ENCODE data around the gene C5orf47. TPM values are rescaled to one million over a fixed set of nuclear protein-coding genes. Genes with fewer than 3 reads are reported as not detected.

Gene C5orf47
- total and polyA plus RNA-seq, 10 of the 15 experiments (the other 5 are each of a cell fraction or from before 2014, with no cell fraction given), result 0.04 TPM; not detected in 9

DNA sequence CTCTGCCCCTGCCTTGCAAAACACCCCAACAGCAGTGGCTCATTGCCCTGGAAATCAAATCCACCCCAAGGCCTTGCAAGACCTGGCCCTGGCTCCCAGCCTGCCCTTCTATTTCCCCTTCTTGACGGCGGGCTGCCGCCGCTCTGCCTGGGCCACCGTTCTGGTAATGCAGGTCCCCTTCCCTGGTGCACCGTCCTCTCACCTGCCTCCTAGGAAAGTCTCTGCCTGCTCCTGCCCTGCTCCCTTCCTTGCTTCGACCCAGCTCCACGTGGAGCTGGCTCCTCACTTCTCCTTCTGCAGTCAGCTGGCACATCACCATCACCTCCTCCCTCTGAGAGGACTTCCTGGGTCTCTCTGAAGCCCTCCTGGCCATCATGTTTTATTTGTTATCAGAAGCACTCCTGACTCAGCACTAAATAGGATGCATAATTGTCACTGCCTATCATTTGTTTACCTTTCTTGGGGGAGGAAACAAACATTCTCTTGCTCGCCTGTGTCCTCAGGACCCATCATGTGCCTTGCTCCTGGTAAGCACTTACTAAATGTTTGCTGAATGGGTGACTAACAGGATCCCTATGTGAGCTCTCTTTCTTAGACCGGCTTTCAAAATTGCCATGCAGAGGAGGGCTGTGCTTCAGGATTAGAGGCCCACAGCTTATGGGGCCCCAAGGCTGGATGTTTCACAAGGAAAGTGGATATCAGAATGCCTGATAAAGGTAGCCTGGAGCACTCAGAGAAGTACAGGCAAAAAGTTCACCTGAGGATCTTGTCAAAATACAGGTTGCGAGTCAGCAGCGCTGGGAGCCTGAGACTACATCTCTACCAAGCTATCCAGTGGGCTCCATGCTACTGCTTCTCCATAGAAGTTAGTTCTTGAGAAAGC, 19.6 kb upstream of the C5orf47 start (continued):
- TF ChIP-seq, protein P1, sequence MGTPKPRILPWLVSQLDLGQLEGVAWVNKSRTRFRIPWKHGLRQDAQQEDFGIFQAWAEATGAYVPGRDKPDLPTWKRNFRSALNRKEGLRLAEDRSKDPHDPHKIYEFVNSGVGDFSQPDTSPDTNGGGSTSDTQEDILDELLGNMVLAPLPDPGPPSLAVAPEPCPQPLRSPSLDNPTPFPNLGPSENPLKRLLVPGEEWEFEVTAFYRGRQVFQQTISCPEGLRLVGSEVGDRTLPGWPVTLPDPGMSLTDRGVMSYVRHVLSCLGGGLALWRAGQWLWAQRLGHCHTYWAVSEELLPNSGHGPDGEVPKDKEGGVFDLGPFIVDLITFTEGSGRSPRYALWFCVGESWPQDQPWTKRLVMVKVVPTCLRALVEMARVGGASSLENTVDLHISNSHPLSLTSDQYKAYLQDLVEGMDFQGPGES (IDR thresholded peaks at IDR 0.05), result no peak
- TF ChIP-seq, protein P2, sequence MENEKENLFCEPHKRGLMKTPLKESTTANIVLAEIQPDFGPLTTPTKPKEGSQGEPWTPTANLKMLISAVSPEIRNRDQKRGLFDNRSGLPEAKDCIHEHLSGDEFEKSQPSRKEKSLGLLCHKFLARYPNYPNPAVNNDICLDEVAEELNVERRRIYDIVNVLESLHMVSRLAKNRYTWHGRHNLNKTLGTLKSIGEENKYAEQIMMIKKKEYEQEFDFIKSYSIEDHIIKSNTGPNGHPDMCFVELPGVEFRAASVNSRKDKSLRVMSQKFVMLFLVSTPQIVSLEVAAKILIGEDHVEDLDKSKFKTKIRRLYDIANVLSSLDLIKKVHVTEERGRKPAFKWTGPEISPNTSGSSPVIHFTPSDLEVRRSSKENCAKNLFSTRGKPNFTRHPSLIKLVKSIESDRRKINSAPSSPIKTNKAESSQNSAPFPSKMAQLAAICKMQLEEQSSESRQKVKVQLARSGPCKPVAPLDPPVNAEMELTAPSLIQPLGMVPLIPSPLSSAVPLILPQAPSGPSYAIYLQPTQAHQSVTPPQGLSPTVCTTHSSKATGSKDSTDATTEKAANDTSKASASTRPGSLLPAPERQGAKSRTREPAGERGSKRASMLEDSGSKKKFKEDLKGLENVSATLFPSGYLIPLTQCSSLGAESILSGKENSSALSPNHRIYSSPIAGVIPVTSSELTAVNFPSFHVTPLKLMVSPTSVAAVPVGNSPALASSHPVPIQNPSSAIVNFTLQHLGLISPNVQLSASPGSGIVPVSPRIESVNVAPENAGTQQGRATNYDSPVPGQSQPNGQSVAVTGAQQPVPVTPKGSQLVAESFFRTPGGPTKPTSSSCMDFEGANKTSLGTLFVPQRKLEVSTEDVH (IDR thresholded peaks at IDR 0.05; ENCODE audit: low read depth, partially characterized antibody), result no peak
- TF ChIP-seq SRF (IDR thresholded peaks at IDR 0.05; ENCODE audit: low read depth in 2 of 2, low read length in 2 of 2) (no peak), DPF2 (IDR thresholded peaks at IDR 0.05) (no peak)

DNA sequence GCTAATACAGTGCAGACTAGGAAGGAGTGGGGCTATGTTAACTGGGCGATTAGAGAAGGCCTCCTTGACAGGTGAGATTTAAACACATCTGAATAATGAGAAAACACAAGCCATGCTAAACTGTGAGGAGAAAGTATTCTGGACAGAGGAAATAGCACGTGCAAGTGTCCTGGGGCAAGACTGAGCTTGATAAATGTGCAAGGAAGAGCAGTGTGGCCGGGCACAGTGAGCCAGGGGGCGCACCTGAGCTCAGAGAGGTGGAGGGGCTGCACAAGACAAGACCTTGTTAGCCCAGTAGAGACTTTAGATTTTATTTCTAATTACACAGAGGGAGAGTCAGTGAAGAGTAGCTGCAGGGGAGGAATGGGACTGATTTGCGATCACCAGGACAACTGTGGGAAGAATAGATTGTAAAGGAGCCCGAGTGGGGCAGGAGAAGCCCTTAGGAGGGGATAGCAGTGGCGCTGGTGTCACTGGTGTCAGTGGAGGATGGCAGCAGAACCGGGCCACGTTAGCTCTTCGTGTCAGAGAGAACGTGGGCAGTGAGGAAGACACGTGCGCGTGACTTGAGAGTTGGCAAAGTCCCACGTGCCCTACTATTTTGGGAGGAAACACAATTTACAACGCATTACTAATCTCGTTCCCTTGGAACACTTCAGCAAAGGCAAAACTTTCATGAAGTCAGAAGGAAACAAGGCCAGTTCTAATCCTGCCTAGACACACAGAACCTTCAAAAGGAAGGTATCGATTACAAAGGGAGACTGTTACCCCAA, 17.9 kb upstream of the C5orf47 start:
- FAIRE-seq (no peak), DNase-seq (ENCODE audit: low read depth, low spot score) (no peak), ATAC-seq (no peak)
- POLR2A ChIA-PET, result no interaction called here
- Histone ChIP-seq H3K9me3 (replicated peaks; ENCODE audit: control insufficient read depth, insufficient read depth, low read length) (no peaks in the 10 kb centered on the region), H3K4me1 (ENCODE audit: control insufficient read depth, insufficient read depth, low read length) (peaks cover 12% of the 10 kb centered on the region), H3K36me3 (ENCODE audit: control insufficient read depth in 2 of 2, insufficient read depth in 2 of 2, low read length in 1 of 2) (no peaks in the 10 kb centered on the region), H3K27me3 (replicated peaks in 1 of 2; ENCODE audit: control insufficient read depth in 2 of 2, insufficient read depth in 2 of 2, low read length in 1 of 2) (no peaks in the 10 kb centered on the region), H3K4me2 (ENCODE audit: control insufficient read depth, insufficient read depth) (no peak overlapping the region), H3K27ac (ENCODE audit: control insufficient read depth, insufficient read depth) (no peak overlapping the region), H4K20me1 (ENCODE audit: control insufficient read depth, insufficient read depth) (no peaks in the 10 kb centered on the region), H3K9ac (ENCODE audit: control insufficient read depth, insufficient read depth, low read length) (no peak overlapping the region), H3K79me2 (ENCODE audit: control insufficient read depth, insufficient read depth, low read length) (no peaks in the 10 kb centered on the region), H3K4me3 (no peak overlapping the region), H2AFZ (ENCODE audit: control insufficient read depth, low read depth, low read length) (no peak overlapping the region)
- 75% methylated on average over 18 of the region's 18 CpGs for WGBS (ENCODE audit: insufficient coverage, insufficient replicate concordance, low lambda C conversion rate, missing lambda C conversion rate)
- SMC1A ChIA-PET (ENCODE audit: uncharacterized antibody, unreplicated experiment), result interaction anchor here (0.6 to 8.5 kb wide), 6 partner anchors 47 to 350 kb away, joined by 3 to 171 read pairs (median 4); partner anchors contain the start of gene BOD1
- RAD21 ChIA-PET (ENCODE audit: unreplicated experiment), result interaction anchor here (0.8 to 5.6 kb wide), 5 partner anchors 46 to 354 kb away, joined by 3 to 90 read pairs (median 5); partner anchors contain the start of gene BOD1
- intact Hi-C loops (cut with micrococcal nuclease; ENCODE audit: unreplicated experiment) (loop anchor here (5.0 to 10.0 kb wide), 4 partner anchors 149 to 676 kb away; no protein-coding TSS in a partner anchor), in situ Hi-C loops (cut with MboI) (no loop called here)
- no TSS peak for BruUV-seq (replicated peaks)
- CTCF ChIA-PET, result interaction anchor here (0.7 to 6.8 kb wide), 15 partner anchors 9 to 349 kb away, joined by 3 to 242 read pairs (median 4); partner anchors contain the start of gene BOD1
- TF ChIP-seq, protein P3, sequence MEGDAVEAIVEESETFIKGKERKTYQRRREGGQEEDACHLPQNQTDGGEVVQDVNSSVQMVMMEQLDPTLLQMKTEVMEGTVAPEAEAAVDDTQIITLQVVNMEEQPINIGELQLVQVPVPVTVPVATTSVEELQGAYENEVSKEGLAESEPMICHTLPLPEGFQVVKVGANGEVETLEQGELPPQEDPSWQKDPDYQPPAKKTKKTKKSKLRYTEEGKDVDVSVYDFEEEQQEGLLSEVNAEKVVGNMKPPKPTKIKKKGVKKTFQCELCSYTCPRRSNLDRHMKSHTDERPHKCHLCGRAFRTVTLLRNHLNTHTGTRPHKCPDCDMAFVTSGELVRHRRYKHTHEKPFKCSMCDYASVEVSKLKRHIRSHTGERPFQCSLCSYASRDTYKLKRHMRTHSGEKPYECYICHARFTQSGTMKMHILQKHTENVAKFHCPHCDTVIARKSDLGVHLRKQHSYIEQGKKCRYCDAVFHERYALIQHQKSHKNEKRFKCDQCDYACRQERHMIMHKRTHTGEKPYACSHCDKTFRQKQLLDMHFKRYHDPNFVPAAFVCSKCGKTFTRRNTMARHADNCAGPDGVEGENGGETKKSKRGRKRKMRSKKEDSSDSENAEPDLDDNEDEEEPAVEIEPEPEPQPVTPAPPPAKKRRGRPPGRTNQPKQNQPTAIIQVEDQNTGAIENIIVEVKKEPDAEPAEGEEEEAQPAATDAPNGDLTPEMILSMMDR (IDR thresholded peaks at IDR 0.05 in 2 of 3, conservative IDR thresholded peaks at IDR 0.05 in 1 of 3; ENCODE audit: control insufficient read depth in 2 of 3, extremely low read depth in 1 of 3, insufficient read depth in 1 of 3, low read depth in 3 of 3, low read length in 3 of 3), result peak; percentile 16 to 28 (median 24); a peak in 2 of 6 replicates
- TF ChIP-seq, protein P4, sequence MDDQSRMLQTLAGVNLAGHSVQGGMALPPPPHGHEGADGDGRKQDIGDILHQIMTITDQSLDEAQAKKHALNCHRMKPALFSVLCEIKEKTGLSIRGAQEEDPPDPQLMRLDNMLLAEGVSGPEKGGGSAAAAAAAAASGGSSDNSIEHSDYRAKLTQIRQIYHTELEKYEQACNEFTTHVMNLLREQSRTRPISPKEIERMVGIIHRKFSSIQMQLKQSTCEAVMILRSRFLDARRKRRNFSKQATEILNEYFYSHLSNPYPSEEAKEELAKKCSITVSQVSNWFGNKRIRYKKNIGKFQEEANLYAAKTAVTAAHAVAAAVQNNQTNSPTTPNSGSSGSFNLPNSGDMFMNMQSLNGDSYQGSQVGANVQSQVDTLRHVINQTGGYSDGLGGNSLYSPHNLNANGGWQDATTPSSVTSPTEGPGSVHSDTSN (IDR thresholded peaks at IDR 0.05; ENCODE audit: insufficient replicate concordance, low read depth, low read length), result no peak

Data from GM12878 (cell line).